HG03442 (cell line): Measurements from ENCODE around the gene POLL.
A peak's percentile ranks its signal among the peaks of the same experiment; 100 is the strongest.
"Not testable (repeated sequence)": the region's sequence is repeated elsewhere in the genome, so short reads cannot be mapped to it uniquely, and the experiment has no call there.

Experiments
- ATAC-seq: cut with Tn5 transposase; IDR thresholded peaks from one replicate; pipeline ENCODE4 v1.9.1; 2021; ENCODE audit warnings: mild to moderate bottlenecking, moderate library complexity; ENCODE audit not compliant: unreplicated experiment

The POLL gene

DNA sequence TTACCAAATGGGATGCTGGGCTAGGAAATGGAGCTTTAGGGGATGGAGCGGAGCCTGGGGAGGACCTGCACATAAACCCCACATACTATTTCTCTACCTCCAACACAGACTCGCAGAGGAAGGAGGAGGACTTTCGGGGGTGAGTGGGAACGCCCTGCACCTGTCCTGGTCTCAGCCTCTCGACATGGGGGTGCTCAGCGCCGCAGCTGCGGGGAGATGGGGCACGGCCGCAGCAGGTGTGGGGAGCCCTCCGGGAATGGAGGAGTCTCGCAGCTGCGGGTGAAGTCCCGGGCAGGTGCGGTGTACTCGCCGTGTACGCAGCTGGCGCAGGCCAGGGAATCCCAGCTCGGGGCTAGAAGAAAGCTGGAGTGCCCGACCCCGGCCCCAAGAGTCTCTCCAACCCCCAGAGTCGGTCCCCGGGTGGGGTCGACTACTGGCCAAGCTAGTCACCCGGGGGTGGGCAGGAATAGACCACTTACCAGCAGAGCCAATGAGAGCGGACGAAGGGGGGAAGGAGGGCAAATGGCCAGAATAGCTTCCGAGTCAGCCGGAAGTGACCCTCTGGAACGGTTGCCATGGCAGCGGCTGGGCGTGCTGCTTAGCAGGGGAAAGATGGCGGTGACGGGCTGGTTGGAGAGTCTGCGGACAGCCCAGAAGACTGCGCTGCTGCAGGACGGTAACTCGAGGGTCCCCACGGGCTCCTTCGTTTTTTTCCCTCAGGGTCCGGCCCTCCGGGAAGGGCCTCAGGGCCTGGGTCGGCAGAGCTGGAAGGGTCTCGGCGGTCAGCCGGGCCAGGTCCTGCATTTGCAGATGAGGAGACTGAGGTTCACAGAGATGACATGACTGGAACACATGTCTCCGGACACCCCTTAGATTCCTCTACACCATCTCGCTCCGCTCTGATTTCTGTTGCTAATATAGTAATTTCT is at the start of gene POLL, which contains the start of gene DPCD:
TSS of gene POLL (minus strand) at position 533 of the 929 bp plus-strand sequence. CDS start 897 bp downstream, outside the sequence.
TSS of gene DPCD (plus strand) at position 597 of the 929 bp plus-strand sequence. CDS start at position 613, 16 bp downstream.
- peak; percentile 93 for ATAC-seq

GRCh38 chr10:101633510-101633909 is 45.5 kb upstream of the POLL start:
- ATAC-seq: not testable (repeated sequence)

GRCh38 chr10:101631821-101632475 is 43.9 kb upstream of the POLL start:
- ATAC-seq: no peak

GRCh38 chr10:101630633-101630920 is 42.5 kb upstream of the POLL start:
- ATAC-seq: no peak

GRCh38 chr10:101629837-101630632 is 42.0 kb upstream of the POLL start:
- ATAC-seq: no peak

DNA sequence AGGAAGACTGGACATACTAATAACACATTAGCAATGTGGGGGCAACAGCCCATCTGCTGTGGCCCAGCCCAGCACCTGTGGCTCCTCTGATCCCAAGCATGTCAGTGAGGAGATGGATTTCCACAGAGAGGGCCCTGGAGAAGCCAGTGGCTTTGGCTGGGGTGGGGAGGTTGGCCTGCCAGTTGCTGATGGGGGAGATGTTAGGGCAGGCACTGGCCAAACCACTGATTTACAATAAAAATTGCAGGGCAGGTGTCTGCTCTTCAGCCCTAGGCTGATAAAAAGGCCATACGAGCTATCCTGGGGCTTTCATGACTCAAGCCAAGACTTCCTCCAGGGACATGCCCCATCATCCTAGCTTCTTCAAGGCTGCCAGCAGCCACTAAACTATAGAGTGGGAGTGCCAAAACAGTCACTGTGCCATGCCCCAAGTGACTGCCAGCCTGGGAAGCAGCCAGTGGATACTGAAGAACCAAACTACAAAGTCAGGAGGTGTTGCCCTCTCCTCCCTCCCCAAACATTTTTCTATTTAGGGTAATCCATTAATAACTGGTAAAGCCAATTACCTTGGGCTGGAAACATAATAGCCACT is 37.9 kb upstream of the POLL start:
- no peak for ATAC-seq

DNA sequence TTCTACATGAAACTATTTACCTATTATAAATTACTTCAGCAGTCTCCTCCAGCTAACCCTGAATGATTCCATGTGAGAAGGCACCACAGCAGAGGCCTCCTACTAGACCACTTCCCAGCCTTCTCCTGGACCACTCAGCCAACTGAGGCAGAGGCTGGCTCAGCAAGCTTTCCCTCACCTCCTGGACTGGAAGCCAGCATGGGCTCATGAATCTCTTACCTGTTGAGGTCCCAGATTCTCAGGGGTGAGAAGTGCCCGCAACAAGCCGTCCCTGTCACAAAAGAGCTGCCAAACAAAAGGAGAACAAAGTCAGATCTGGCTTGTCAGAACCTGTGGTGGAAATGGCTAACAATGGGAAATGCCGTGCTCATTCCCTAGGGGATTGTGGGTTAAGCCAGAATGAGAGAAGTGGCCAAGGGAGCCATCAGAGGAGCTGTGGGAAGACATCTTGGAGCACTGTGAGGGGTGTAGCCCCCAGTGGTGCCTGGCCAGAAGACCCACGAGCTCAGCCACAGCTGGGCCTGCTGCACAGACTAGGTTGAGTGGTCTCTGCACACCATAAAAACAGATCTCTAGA is 36.6 kb upstream of the POLL start:
- no peak for ATAC-seq

GRCh38 chr10:101623528-101623927 is 35.5 kb upstream of the POLL start:
- no peak for ATAC-seq

- no peak for ATAC-seq
Observed at GRCh38 chr10:101619983-101620382, 31.9 kb upstream of the POLL start.

DNA sequence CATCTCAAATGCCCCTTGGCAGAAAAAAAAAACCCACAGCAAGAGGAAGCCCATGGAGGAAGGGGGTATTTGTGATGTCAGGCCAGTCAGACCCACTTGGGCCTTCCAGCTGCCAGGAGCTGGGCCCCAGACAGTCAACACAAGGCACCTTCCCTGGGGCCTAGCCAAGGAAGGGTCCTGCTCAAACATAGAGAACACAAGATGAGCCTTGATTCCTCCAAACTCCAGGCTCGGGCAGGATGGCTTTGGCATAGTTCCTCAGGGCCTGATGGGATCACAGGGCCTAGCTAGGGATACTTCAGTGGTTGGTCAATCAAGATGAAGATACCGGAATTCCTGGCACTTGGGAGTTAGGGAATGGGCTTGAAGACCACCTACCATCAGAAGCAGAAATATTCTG is 30.8 kb upstream of the POLL start:
- ATAC-seq: no peak

DNA sequence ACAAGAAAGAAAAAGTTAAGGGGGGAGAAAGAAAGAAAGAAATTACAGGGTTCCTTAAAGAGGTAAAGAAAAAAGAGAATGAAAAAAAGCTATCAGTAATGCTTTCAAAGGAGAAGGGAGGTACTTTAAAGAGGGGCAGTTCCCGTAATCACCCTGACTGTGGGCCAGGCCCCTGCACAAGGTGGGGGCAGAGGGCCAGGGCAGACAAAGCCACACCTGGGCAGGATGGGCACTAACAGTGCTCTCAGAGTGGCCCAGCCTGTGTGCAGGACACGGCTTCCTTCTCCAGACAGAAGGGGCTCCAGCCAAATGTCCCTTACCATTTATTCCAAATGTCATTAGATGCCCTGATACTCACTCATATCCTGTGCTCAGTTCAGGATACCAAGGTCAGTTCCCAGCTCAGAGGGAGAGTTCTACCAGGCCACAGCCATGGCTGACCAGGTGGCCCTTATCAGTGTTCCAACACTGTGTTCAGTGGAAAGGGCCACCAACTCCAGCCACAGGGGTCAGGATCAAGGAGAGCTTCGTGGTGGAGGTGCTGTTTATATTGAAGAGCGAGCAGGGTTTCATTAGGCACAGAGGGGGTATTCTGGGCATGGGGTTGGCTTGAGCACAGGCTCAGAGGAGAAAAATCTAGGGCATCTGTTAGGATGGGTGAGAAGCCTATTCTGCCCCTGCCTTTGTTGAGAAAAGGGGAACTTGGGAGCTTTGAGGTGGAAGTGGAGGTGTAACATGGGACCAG is 29.9 kb upstream of the POLL start:
- no peak for ATAC-seq

DNA sequence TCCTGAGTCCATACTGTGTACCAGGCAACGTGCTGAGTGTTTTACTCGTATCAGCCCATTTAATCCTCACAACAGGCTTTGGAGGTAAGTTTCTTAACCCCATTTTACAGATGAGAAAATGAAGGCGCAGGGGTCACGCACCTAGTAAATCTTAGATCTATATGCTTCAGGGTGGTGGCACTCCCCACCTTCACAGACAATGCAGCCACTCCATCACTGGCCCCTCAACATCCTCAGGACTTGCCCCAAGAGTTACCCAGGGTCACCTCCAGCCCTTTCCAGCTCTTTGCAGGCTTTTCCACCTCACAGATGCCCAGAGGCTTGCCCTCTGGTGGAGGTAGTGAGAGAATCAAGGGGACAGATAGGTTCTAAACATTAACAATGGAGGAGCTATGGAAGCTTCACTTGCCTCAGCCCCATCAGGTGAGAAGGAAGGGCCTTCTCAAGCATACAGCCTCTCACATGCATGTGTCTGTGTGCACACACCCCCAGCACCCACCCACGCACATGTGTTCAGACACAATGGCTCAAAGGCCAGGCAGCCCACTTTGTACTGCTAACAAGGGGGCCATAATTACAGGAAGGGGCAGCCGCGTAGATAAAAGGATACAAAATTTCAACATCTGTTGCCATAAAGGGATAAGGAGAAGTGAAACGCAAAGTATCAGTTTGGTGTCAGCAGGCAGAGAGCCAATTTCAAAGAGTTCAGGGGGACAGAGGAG is 29.2 kb upstream of the POLL start:
- no peak for ATAC-seq

- ATAC-seq: no peak
Observed at GRCh38 chr10:101616415-101617101, 28.5 kb upstream of the POLL start.

DNA sequence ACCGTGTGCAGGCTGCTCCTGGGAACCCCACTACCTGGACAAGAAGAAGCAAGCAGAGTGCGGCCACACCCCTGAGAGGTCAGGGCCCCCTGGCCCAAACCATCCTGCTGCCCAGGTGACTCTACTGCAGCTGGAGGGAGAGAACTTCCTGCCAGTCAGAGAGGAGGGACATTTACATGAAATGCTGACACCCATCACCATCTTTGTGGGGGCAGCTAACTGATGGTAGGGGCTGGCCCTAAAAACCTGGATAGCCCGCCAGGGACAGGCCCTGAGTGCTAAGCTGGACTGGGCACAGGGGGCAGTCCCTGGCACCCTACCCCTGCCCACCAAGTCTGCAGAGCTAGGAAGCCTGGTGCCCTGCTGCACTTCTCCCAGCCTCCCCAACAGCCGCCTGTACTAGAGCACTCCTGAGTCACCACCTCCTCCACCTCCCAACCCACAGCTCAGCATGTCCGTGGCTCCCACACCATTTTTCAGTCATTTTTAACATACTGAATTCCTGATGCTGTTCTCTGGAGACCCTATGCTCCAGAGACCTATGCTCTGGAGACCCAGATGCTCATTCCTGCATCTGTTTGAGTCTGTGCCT is 27.6 kb upstream of the POLL start:
- ATAC-seq: no peak

DNA sequence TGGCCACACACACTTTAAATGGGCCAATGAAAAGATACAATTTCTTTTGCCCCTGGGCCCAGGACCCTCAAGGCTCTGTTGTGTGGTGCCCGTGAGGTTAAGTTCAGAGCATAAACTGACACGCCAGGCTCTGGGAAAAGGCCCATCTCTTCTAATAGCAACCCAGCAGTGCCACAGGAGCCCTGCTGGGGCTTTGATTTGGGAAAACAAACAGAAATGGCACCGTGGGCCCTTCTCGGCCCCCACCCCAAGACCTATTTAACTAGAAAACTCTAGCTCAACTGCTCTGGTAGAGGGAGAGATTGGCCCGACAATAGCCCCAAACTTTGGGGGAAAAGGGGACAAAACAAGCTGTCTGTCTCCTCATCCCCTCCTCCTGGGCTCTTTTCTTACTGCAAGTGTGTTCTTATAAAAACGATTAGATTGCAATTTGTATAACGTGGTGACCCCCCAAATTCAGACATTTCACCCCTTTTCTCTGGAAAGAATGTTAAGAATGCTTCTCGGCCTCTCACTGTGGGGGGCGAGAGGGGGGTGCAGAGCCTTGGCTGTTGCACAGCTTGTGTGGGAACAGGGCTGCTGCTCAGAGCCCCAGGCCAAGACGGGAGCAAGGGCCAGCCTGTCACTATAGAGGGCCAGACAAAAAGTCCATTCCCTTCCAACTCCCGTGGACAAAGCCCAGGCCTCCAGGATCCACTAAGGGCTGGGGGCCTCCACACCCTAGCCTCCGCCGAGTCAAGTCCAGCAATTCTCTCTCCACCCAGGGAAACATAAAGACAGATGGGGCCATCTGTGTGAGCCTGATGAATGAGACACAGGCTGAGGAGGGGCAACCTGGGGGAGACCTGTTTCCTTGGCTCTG is 26.8 kb upstream of the POLL start:
- no peak for ATAC-seq

DNA sequence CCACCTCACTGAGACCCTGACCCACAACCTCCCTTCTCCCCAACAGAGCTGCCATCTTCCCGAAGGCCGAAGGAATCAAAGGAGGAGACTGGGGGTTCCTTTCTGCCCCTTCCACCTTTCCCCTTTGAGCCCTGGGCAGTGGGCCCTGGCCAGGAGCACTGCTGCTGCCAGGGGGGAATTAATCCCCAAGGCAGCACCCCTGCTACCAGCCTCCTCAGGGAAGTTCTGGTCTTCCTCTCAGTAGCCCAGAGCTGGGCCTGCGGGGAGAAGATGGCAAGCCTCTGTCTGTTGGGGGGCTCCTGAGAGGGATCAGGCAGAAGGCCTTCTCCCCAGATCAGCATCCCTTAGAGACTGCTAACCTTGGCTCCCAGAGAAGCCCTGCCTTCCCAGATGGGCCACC is 25.6 kb upstream of the POLL start:
- no peak for ATAC-seq

DNA sequence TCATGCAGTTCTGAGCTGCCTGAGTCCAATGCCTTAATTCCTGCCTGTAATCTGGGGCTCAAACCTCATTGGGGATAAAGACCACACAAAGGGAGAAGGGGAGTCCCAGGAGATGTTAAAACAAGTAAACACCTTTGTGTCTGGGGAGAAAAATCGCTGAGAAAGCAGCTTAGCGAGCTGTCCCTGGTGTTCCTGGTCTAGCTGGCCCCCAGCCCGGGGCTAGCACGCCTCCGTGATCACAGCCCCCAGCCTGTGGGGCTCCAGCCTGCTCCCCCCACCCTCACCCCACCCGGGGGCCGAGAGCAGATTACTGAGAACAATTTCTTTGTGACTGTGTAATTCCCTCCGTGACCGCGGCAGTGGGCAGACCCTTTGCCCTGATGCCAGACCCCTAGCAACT is 24.8 kb upstream of the POLL start:
- no peak for ATAC-seq
